ENCODE data around the gene LAMB4. TPM values are rescaled to one million over a fixed set of nuclear protein-coding genes. Genes with fewer than 3 reads are reported as not detected.

Gene LAMB4
- total and polyA plus RNA-seq, 2 experiments from 2014 or later: not detected

DNA sequence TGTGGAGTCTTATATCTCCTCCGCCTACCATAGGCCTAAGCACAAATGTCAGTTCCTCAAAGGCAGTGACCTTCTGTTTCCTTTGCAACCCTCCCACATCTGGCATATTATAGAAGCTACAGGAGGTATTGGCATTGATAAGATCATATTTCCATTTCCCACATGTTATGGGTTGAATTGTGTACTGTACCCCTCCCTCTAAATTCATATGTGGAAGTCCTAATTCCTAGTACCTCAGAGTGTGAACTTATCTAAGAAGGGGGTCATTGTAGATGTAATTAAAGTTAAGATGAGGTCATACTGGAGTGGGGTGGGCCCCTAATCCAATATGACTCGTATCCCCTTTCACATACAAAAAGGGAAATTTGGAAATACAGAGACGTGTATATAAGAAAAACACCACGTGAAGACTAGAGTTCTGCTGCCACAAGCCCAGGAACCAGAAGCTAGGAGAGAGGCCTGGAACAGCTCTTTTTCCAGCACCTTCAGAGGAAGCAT is 6.1 kb upstream of the LAMB4 start (continued):
- TF ChIP-seq, protein P1, sequence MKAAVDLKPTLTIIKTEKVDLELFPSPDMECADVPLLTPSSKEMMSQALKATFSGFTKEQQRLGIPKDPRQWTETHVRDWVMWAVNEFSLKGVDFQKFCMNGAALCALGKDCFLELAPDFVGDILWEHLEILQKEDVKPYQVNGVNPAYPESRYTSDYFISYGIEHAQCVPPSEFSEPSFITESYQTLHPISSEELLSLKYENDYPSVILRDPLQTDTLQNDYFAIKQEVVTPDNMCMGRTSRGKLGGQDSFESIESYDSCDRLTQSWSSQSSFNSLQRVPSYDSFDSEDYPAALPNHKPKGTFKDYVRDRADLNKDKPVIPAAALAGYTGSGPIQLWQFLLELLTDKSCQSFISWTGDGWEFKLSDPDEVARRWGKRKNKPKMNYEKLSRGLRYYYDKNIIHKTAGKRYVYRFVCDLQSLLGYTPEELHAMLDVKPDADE (IDR thresholded peaks at IDR 0.05): no peak
- TF ChIP-seq EZH2phosphoT487 (IDR thresholded peaks at IDR 0.05; ENCODE audit: unreplicated experiment) (no peak), ZNF331 (CRISPR knock-in tag; IDR thresholded peaks at IDR 0.05; ENCODE audit: low read depth) (no peak), JUNB (IDR thresholded peaks at IDR 0.05; ENCODE audit: unreplicated experiment) (no peak), EZH2 (IDR thresholded peaks at IDR 0.05; ENCODE audit: low read depth, unreplicated experiment) (no peak), POLR2AphosphoS5 (IDR thresholded peaks at IDR 0.05; ENCODE audit: low read depth) (no peak), NANOG (IDR thresholded peaks at IDR 0.05; ENCODE audit: borderline replicate concordance) (no peak), CREB1 (CRISPR knock-in tag; IDR thresholded peaks at IDR 0.05; ENCODE audit: low read depth) (no peak)
- TF ChIP-seq, protein P2, sequence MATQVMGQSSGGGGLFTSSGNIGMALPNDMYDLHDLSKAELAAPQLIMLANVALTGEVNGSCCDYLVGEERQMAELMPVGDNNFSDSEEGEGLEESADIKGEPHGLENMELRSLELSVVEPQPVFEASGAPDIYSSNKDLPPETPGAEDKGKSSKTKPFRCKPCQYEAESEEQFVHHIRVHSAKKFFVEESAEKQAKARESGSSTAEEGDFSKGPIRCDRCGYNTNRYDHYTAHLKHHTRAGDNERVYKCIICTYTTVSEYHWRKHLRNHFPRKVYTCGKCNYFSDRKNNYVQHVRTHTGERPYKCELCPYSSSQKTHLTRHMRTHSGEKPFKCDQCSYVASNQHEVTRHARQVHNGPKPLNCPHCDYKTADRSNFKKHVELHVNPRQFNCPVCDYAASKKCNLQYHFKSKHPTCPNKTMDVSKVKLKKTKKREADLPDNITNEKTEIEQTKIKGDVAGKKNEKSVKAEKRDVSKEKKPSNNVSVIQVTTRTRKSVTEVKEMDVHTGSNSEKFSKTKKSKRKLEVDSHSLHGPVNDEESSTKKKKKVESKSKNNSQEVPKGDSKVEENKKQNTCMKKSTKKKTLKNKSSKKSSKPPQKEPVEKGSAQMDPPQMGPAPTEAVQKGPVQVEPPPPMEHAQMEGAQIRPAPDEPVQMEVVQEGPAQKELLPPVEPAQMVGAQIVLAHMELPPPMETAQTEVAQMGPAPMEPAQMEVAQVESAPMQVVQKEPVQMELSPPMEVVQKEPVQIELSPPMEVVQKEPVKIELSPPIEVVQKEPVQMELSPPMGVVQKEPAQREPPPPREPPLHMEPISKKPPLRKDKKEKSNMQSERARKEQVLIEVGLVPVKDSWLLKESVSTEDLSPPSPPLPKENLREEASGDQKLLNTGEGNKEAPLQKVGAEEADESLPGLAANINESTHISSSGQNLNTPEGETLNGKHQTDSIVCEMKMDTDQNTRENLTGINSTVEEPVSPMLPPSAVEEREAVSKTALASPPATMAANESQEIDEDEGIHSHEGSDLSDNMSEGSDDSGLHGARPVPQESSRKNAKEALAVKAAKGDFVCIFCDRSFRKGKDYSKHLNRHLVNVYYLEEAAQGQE (IDR thresholded peaks at IDR 0.05; ENCODE audit: unreplicated experiment): no peak
- TF ChIP-seq, protein P3, sequence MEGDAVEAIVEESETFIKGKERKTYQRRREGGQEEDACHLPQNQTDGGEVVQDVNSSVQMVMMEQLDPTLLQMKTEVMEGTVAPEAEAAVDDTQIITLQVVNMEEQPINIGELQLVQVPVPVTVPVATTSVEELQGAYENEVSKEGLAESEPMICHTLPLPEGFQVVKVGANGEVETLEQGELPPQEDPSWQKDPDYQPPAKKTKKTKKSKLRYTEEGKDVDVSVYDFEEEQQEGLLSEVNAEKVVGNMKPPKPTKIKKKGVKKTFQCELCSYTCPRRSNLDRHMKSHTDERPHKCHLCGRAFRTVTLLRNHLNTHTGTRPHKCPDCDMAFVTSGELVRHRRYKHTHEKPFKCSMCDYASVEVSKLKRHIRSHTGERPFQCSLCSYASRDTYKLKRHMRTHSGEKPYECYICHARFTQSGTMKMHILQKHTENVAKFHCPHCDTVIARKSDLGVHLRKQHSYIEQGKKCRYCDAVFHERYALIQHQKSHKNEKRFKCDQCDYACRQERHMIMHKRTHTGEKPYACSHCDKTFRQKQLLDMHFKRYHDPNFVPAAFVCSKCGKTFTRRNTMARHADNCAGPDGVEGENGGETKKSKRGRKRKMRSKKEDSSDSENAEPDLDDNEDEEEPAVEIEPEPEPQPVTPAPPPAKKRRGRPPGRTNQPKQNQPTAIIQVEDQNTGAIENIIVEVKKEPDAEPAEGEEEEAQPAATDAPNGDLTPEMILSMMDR (conservative IDR thresholded peaks at IDR 0.05; ENCODE audit: low read depth in 2 of 2): no peak

DNA sequence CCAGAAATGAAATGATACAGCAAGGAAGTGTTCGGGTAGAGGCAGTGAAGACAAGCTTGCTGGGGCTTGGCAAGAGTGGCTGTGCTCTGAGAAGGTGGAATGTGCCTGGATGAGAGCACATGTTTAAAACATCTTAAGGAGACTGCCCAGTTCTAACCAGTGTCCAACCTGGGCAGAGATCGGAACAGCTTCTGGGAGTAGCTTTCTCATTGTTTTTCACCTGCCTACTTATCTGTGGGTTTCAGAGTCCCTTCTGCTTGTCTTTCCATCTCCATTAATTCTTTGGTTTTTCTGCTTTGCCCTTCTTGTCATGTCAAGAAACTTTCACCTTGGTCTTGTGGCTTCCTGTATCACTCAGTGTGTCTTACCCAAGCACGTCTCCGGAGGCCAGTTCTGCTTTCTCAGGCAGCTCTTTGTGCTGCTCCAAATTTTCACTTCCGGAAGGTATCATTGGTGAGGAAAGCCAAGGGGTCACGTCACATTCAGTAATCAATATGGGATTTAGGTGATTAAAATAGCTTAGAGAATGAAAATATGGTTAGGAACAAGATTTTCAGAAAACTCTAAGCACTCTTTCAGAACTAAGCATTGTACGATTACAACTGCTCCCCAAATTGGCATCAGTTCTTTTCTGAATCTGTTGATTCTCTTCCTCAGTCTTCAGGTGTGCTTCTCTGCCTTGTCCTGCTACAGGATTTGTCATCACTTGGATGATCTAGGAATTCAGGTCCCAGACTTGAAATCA is 5.5 kb upstream of the LAMB4 start:
- Mint-ChIP-seq H3K9me3 (no peaks in the 10 kb centered on the region), H3K27me3 (ENCODE audit: insufficient read depth, low read depth, poor library complexity) (no peaks in the 10 kb centered on the region), H3K27ac (no peak overlapping the region), H3K4me1 (peaks cover 4% of the 10 kb centered on the region; the same call in 2 of the 3 replicates), H3K36me3 (ENCODE audit: low read depth) (no peaks in the 10 kb centered on the region), H3K4me3 (no peak overlapping the region)
- H3K27me3 ChIP-seq (ENCODE audit: insufficient read depth): no peaks in the 10 kb centered on the region
- DNase-seq (ENCODE audit: low spot score) (no peak), ATAC-seq (no peak)
- H3K36me3 ChIP-seq (ENCODE audit: insufficient read depth): no peaks in the 10 kb centered on the region
- H3K9me2 ChIP-seq (ENCODE audit: insufficient read depth): peaks cover 6% of the 10 kb centered on the region; the same call in 1 of the 2 replicates
- H3K4me1 ChIP-seq (ENCODE audit: insufficient read depth): no peaks in the 10 kb centered on the region
- no peaks in the 10 kb centered on the region for H3K79me2 ChIP-seq (replicated peaks; ENCODE audit: insufficient read depth)
- H3K4me2 ChIP-seq: no peak overlapping the region
- no peak overlapping the region for H3K4me3 ChIP-seq
- no peak overlapping the region for H3K27ac ChIP-seq (ENCODE audit: low read depth)
- no peaks in the 10 kb centered on the region for H3F3A ChIP-seq (replicated peaks; ENCODE audit: low read depth)
- no peaks in the 10 kb centered on the region for H4K20me1 ChIP-seq (replicated peaks; ENCODE audit: insufficient read depth)
- H2AFZ ChIP-seq: no peak overlapping the region
- TF ChIP-seq, protein P1 (IDR thresholded peaks at IDR 0.05): no peak
- TF ChIP-seq ZNF331 (CRISPR knock-in tag; IDR thresholded peaks at IDR 0.05; ENCODE audit: low read depth) (no peak), ZNF114 (CRISPR knock-in tag; IDR thresholded peaks at IDR 0.05) (no peak), NANOG (IDR thresholded peaks at IDR 0.05; ENCODE audit: borderline replicate concordance) (no peak)
- TF ChIP-seq, protein P3 (conservative IDR thresholded peaks at IDR 0.05; ENCODE audit: low read depth in 2 of 2): no peak

Data from GM23338 (cell line).